ENCODE measurements around the gene PLIN5. TPM values are rescaled to one million over a fixed set of nuclear protein-coding genes. Genes with fewer than 3 reads are reported as not detected.
A peak's percentile ranks its signal among the peaks of the same experiment; 100 is the strongest.

Gene PLIN5
- total RNA-seq, 1 donor from 2014 or later = not detected

- DNase-seq (ENCODE audit: low read depth) (no peak), FAIRE-seq (no peak)
- Histone ChIP-seq H3K36me3 (ENCODE audit: control insufficient read depth, insufficient read depth, low read length) (no peaks in the 10 kb centered on the region), H3K4me3 (ENCODE audit: low read depth, low read length) (no peak overlapping the region), H3K27me3 (ENCODE audit: control insufficient read depth, insufficient read depth, low read length) (no peaks in the 10 kb centered on the region)
- TF ChIP-seq CTCF (IDR thresholded peaks at IDR 0.05; ENCODE audit: insufficient read depth, low read length, severe bottlenecking) = no peak
Observed at GRCh38 chr19:4517451-4518057, 17.5 kb downstream of the PLIN5 start.

- TF ChIP-seq CTCF (IDR thresholded peaks at IDR 0.05; ENCODE audit: insufficient read depth, low read length, severe bottlenecking) = no peak
- DNase-seq (ENCODE audit: low read depth) (no peak), FAIRE-seq (no peak)
Observed at GRCh38 chr19:4516939-4517300, 18.1 kb downstream of the PLIN5 start.

GRCh38 chr19:4516199-4516938 is 18.7 kb downstream of the PLIN5 start:
- no peak for DNase-seq (ENCODE audit: low read depth)
- no peak for TF ChIP-seq CTCF (IDR thresholded peaks at IDR 0.05; ENCODE audit: insufficient read depth, low read length, severe bottlenecking)
- no peak for FAIRE-seq
- no peaks in the 10 kb centered on the region for H3K36me3 ChIP-seq (ENCODE audit: control insufficient read depth, insufficient read depth, low read length)
- H3K4me3 ChIP-seq (ENCODE audit: low read depth, low read length) = no peak overlapping the region
- no peaks in the 10 kb centered on the region for H3K27me3 ChIP-seq (ENCODE audit: control insufficient read depth, insufficient read depth, low read length)

More at GRCh38 chr19:4516939-4517300, 18.1 kb downstream of the PLIN5 start:
- no peak overlapping the region for H3K4me3 ChIP-seq (ENCODE audit: low read depth, low read length)
- no peaks in the 10 kb centered on the region for H3K27me3 ChIP-seq (ENCODE audit: control insufficient read depth, insufficient read depth, low read length)
- no peaks in the 10 kb centered on the region for H3K36me3 ChIP-seq (ENCODE audit: control insufficient read depth, insufficient read depth, low read length)

- DNase-seq (ENCODE audit: low read depth) (no peak), FAIRE-seq (no peak)
- TF ChIP-seq CTCF (IDR thresholded peaks at IDR 0.05; ENCODE audit: insufficient read depth, low read length, severe bottlenecking) = no peak
- Histone ChIP-seq H3K27me3 (ENCODE audit: control insufficient read depth, insufficient read depth, low read length) (no peaks in the 10 kb centered on the region), H3K4me3 (ENCODE audit: low read depth, low read length) (no peak overlapping the region), H3K36me3 (ENCODE audit: control insufficient read depth, insufficient read depth, low read length) (no peaks in the 10 kb centered on the region)
Observed at GRCh38 chr19:4515732-4516131, 19.3 kb downstream of the PLIN5 start.

- peak; percentile 79 for FAIRE-seq
- TF ChIP-seq CTCF (IDR thresholded peaks at IDR 0.05; ENCODE audit: insufficient read depth, low read length, severe bottlenecking) = no peak
- DNase-seq (ENCODE audit: low read depth) = no peak
Observed at GRCh38 chr19:4513248-4513647, 21.8 kb downstream of the PLIN5 start.

More at GRCh38 chr19:4513248-4513647, 21.8 kb downstream of the PLIN5 start:
- no peaks in the 10 kb centered on the region for H3K27me3 ChIP-seq (ENCODE audit: control insufficient read depth, insufficient read depth, low read length)
- H3K4me3 ChIP-seq (ENCODE audit: low read depth, low read length) = no peak overlapping the region
- no peaks in the 10 kb centered on the region for H3K36me3 ChIP-seq (ENCODE audit: control insufficient read depth, insufficient read depth, low read length)

Measured in bronchial epithelial cell (primary cell).